Femur (tissue), 1 donor: ENCODE data around the gene RHPN2.

Experiments used
- DNase-seq: peaks from one replicate; pipeline ENCODE4 v3.0.0-alpha.2; 2017

The RHPN2 gene

GRCh38 chr19:33064792-33065550 lies at the start of gene RHPN2:
RHPN2 (minus strand) TSS chr19:33064888; CDS start chr19:33064852, 36 bp downstream.
- peak; percentile 76 for DNase-seq

GRCh38 chr19:33114312-33114711 lies 49.6 kb upstream of the RHPN2 start:
- no peak for DNase-seq

GRCh38 chr19:33111587-33111986 lies 46.9 kb upstream of the RHPN2 start:
- DNase-seq, result no peak

- no peak for DNase-seq
Measured at GRCh38 chr19:33110137-33110910, 45.6 kb upstream of the RHPN2 start.

- no peak for DNase-seq
Measured at GRCh38 chr19:33108161-33108560, 43.5 kb upstream of the RHPN2 start.

- DNase-seq, result no peak
Measured at GRCh38 chr19:33102893-33103292, 38.2 kb upstream of the RHPN2 start.

- no peak for DNase-seq
Measured at GRCh38 chr19:33100894-33101644, 36.4 kb upstream of the RHPN2 start.

- no peak for DNase-seq
Measured at GRCh38 chr19:33098055-33098534, 33.4 kb upstream of the RHPN2 start.

GRCh38 chr19:33096005-33096404 lies 31.3 kb upstream of the RHPN2 start:
- no peak for DNase-seq

GRCh38 chr19:33094436-33095067 lies 29.9 kb upstream of the RHPN2 start:
- DNase-seq, result no peak

- no peak for DNase-seq
Measured at GRCh38 chr19:33093420-33094210, 28.9 kb upstream of the RHPN2 start.

- DNase-seq, result no peak
Measured at GRCh38 chr19:33090179-33090578, 25.5 kb upstream of the RHPN2 start.

- DNase-seq, result no peak
Measured at GRCh38 chr19:33089010-33089409, 24.3 kb upstream of the RHPN2 start.

- DNase-seq, result no peak
Measured at GRCh38 chr19:33086955-33087354, 22.3 kb upstream of the RHPN2 start.

GRCh38 chr19:33085570-33086128 lies 21.0 kb upstream of the RHPN2 start:
- DNase-seq, result no peak

- DNase-seq, result peak; percentile 94
Measured at GRCh38 chr19:33080761-33081681, 16.3 kb upstream of the RHPN2 start, which contains the start of gene GPATCH1. GPATCH1 (plus strand) TSS chr19:33081181; CDS start chr19:33081194, 13 bp downstream.

GRCh38 chr19:33075519-33075918 lies 10.8 kb upstream of the RHPN2 start:
- DNase-seq, result no peak

GRCh38 chr19:33071887-33072286 lies 7.2 kb upstream of the RHPN2 start:
- DNase-seq, result no peak

- DNase-seq, result no peak
Measured at GRCh38 chr19:33067121-33067520, 2.4 kb upstream of the RHPN2 start.

- DNase-seq, result no peak
Measured at GRCh38 chr19:33066543-33066942, 1.9 kb upstream of the RHPN2 start.

GRCh38 chr19:33064458-33064791 lies 263 bp downstream of the RHPN2 start:
- no peak for DNase-seq
